ENCODE measurements around the gene S1PR2.
A peak's percentile ranks its signal among the peaks of the same experiment; 100 is the strongest.

S1PR2 gene

GRCh38 chr19:10230861-10231611 is at the start of gene S1PR2:
S1PR2 (minus strand) TSS chr19:10231331; CDS start chr19:10224905, 6,426 bp downstream.
- peak; percentile 44 to 60 for DNase-seq

- no peak for DNase-seq
These were observed 48.8 kb upstream of the S1PR2 start for GRCh38 chr19:10279737-10280442.

GRCh38 chr19:10278935-10279334 is 47.8 kb upstream of the S1PR2 start:
- DNase-seq = no peak

- no peak for DNase-seq
These were observed 46.9 kb upstream of the S1PR2 start for GRCh38 chr19:10277795-10278589.

GRCh38 chr19:10274589-10274988 is 43.5 kb upstream of the S1PR2 start:
- no peak for DNase-seq

GRCh38 chr19:10271543-10272086 is 40.5 kb upstream of the S1PR2 start:
- no peak for DNase-seq

GRCh38 chr19:10270616-10271394 is 39.7 kb upstream of the S1PR2 start, which contains the start of gene ICAM1:
ICAM1 (plus strand) TSS chr19:10271120; CDS start chr19:10271160, 40 bp downstream.
- peak; percentile 79 to 81 for DNase-seq

- DNase-seq = peak; percentile 77 to 82
These were observed 39.1 kb upstream of the S1PR2 start for GRCh38 chr19:10270180-10270615.

GRCh38 chr19:10269333-10270179 is 38.4 kb upstream of the S1PR2 start:
- DNase-seq = peak; percentile 75 to 79

- DNase-seq = no peak
These were observed 36.9 kb upstream of the S1PR2 start for GRCh38 chr19:10268071-10268470.

- DNase-seq = no peak
These were observed 35.6 kb upstream of the S1PR2 start for GRCh38 chr19:10266706-10267105.

GRCh38 chr19:10262771-10263170 is 31.6 kb upstream of the S1PR2 start:
- no peak for DNase-seq

GRCh38 chr19:10260141-10260584 is 29.0 kb upstream of the S1PR2 start:
- DNase-seq = no peak

- DNase-seq = peak; percentile 83 to 93
These were observed 28.2 kb upstream of the S1PR2 start for GRCh38 chr19:10259162-10259905.

- no peak for DNase-seq
These were observed 27.1 kb upstream of the S1PR2 start for GRCh38 chr19:10258080-10258710.

- no peak for DNase-seq
These were observed 26.0 kb upstream of the S1PR2 start for GRCh38 chr19:10256970-10257615.

GRCh38 chr19:10256551-10256950 is 25.4 kb upstream of the S1PR2 start:
- no peak for DNase-seq

GRCh38 chr19:10255358-10255757 is 24.2 kb upstream of the S1PR2 start:
- no peak for DNase-seq

GRCh38 chr19:10254244-10254643 is 23.1 kb upstream of the S1PR2 start:
- DNase-seq = no peak

All from Kasumi-1 (cell line).